Activated CD4-positive, alpha-beta memory T cell treated with anti-CD3 and anti-CD28 coated beads, Interleukin-2, amount 10 ng/mL, durations not matched to agents 7 days and 5 days (primary cell): ENCODE data around the gene PLEKHN1. TPM values are rescaled to one million over a fixed set of nuclear protein-coding genes. Genes with fewer than 3 reads are reported as not detected.
"Not testable (repeated sequence)": the region's sequence is repeated elsewhere in the genome, so short reads cannot be mapped to it uniquely, and the experiment has no call there.

Source experiments
- CTCF ChIA-PET: fragments of 350-600 bp; sonication (Branson Sonifier 250); formaldehyde crosslinking; loops from one replicate; lab custom pipeline; 2021; ENCODE audit warnings: antibody characterized with exemption, inconsistent platforms; lab: Charles Lee
- POLR2A ChIA-PET: fragments of 350-600 bp; sonication (Branson Sonifier 250); formaldehyde crosslinking; loops from one replicate; lab custom pipeline; 2021; ENCODE audit warnings: antibody characterized with exemption; lab: Charles Lee
- DNase-seq: peaks from one replicate; pipeline ENCODE4 v3.0.0-alpha.2; 2020
- H3K27ac Mint-ChIP-seq: one replicate; pipeline ENCODE4 v1.8.0; 2021; ENCODE audit warnings: mild to moderate bottlenecking, mixed read lengths
- H3K27me3 Mint-ChIP-seq: one replicate; pipeline ENCODE4 v1.8.0; 2021; ENCODE audit warnings: mixed read lengths
- H3K36me3 Mint-ChIP-seq: one replicate; pipeline ENCODE4 v1.8.0; 2021; ENCODE audit warnings: low read depth, mixed read lengths
- H3K4me1 Mint-ChIP-seq: one replicate; pipeline ENCODE4 v1.8.0; 2021; ENCODE audit warnings: mixed read lengths
- H3K4me3 Mint-ChIP-seq: one replicate; pipeline ENCODE4 v1.8.0; 2021; ENCODE audit warnings: mild to moderate bottlenecking, mixed read lengths
- H3K9me3 Mint-ChIP-seq: one replicate; pipeline ENCODE4 v1.8.0; 2021; ENCODE audit warnings: mixed read lengths
- total RNA-seq, 2 experiments: library from RNA; stranded (reverse); gene quantifications; one replicate each; pipeline ENCODE4 v1.2.3, GENCODE V29; 2021

Gene PLEKHN1
- total RNA-seq, 2 experiments from 2014 or later, result 7.6 to 8.2 TPM

DNA sequence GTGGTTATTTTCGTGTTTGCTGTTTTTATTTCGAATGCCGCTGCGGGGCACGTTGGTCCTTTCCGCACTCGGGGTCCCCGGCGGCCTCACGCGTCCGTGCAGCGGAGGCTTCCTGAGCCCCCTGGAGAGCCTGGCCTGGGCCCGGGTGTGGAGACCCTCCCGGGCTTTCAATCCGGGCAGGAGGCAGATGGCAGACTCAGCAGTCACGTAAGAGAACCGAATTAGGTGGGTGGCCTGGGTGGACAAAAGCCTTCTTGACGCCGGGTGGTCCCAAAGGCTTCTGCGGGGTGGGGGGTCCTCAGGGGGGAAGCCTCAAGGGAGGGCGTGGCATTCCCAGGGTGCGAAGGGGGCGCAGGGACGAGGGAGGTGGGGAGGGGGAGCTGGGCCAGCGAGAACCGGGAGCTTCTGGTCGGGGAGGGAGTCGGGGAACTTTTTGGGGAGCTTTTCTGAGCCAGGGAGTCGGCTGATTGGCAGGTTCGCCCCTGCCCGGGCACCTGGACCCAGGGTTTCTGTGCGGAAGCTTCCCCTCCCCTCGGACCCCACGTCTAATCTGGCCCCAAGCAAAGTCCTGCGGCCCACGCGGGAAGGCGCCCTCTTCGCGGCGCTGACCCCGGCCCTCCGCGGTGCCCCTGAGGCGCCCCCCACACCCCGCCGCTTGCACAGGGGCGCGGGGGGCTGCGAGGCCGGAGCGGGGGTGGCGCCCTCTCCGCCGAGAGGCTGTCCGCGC, 34.9 kb downstream of the PLEKHN1 start:
- Mint-ChIP-seq H3K9me3 (no peaks in the 10 kb centered on the region), H3K4me3 (peak overlapping the region; percentile 53), H3K36me3 (no peaks in the 10 kb centered on the region), H3K27ac (peak overlapping the region; percentile 16), H3K4me1 (peaks cover 18% of the 10 kb centered on the region), H3K27me3 (peaks cover 42% of the 10 kb centered on the region)
- no peak for DNase-seq
- CTCF ChIA-PET, result interaction anchor here (1.0 to 2.3 kb wide), 6 partner anchors 12 to 96 kb away, joined by 3 to 17 read pairs (median 6); partner anchors contain the start of gene ISG15
- POLR2A ChIA-PET, result interaction anchor here (1.2 to 2.5 kb wide), 2 partner anchors 12 to 18 kb away, joined by 5 to 18 read pairs; partner anchors contain the start of gene ISG15

DNA sequence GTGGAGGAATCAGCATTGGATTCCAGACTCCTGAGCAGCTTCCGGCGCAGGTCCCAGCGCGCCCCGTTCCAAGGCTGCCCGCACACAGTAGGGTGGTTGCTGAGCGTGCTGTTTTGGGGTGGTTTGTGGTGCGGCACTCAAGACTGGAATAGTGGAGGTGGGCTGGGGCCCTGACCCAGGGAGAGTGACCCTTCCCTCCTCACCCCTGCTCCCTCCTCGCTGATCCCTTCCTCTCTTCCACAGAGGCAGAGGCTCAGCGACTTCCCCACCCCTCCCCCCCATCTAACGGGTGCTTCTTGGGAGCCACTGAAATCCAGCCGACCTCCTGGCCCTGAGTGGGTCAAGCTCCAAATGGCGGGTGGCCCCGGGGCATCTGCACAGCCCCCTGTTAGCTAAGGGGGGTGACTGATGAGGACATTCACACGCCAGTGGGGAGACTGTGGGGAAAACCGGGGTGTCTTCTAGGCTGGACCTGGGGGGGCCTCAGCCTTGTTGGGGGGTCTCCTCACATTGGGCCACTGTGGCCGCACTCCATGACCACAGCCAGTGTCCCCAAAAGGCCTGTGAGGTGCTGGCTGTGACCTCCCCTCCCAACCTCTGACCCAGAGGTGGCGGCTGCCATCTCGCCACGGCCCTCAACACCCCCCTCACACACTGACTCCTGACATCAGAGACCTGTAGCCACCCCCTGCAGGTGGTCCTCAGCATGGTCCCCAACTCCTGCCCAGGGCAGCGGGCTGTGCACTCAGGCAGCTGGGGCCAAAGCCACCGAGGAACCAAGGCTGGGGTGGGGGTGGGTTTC, 37.5 kb downstream of the PLEKHN1 start:
- Mint-ChIP-seq H3K4me1 (peaks cover 19% of the 10 kb centered on the region), H3K27ac (no peak overlapping the region), H3K27me3 (peaks cover 41% of the 10 kb centered on the region), H3K4me3 (no peak overlapping the region), H3K9me3 (no peaks in the 10 kb centered on the region), H3K36me3 (no peaks in the 10 kb centered on the region)
- DNase-seq, result no peak
- CTCF ChIA-PET, result no interaction called here
- POLR2A ChIA-PET, result interaction anchor here (0.7 kb wide), 1 partner anchor 11 kb away, joined by 3 read pairs; no protein-coding TSS in a partner anchor

- no peak overlapping the region for H3K4me3 Mint-ChIP-seq
- no peak for DNase-seq
Measured at GRCh38 chr1:1004420-1004779, 38.1 kb downstream of the PLEKHN1 start.

GRCh38 chr1:1004780-1005697, 38.8 kb downstream of the PLEKHN1 start:
- Mint-ChIP-seq H3K36me3 (no peaks in the 10 kb centered on the region), H3K4me1 (peaks cover 24% of the 10 kb centered on the region), H3K27me3 (peaks cover 44% of the 10 kb centered on the region), H3K4me3 (no peak overlapping the region), H3K9me3 (no peaks in the 10 kb centered on the region), H3K27ac (no peak overlapping the region)
- peak; percentile 57 for DNase-seq
- ChIA-PET CTCF (no interaction called here), POLR2A (interaction anchor here (1.0 kb wide), 1 partner anchor 9 kb away, joined by 5 read pairs; no protein-coding TSS in a partner anchor)

More at GRCh38 chr1:1004420-1004779, 38.1 kb downstream of the PLEKHN1 start:
- H3K27me3 Mint-ChIP-seq, result peaks cover 46% of the 10 kb centered on the region
- ChIA-PET CTCF (no interaction called here), POLR2A (interaction anchor here (1.0 kb wide), 1 partner anchor 10 kb away, joined by 5 read pairs; no protein-coding TSS in a partner anchor)
- no peak overlapping the region for H3K27ac Mint-ChIP-seq
- peaks cover 24% of the 10 kb centered on the region for H3K4me1 Mint-ChIP-seq
- H3K36me3 Mint-ChIP-seq, result no peaks in the 10 kb centered on the region
- H3K9me3 Mint-ChIP-seq, result no peaks in the 10 kb centered on the region

DNA sequence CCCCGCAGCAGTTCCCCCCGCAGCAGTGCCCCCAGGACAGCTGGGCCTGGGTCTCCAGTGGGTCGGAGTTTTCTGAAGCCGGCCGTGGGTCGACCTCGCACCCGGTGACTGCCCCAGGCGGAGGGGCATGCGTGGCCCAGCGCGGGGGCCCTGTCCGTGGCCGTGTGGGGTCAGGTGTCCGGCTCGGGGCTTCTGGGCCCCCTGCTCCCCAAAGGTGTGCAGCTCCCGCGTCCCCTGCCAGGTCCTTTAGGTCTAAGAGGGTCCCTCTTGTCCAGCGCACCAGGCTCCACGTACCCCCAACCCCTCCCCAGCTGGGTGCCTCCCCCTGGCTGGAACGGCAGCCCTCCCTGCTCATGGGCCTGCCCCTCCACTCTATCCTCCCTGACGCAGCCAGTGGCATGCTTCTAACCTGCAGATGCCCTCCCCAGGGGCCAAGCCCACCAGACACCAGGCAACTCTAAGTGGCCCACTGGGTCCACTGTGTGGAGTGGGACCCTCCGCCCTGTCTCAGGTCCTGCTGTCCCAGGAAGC, 39.6 kb downstream of the PLEKHN1 start:
- H3K27me3 Mint-ChIP-seq, result peaks cover 43% of the 10 kb centered on the region
- H3K4me3 Mint-ChIP-seq, result no peak overlapping the region
- CTCF ChIA-PET, result no interaction called here
- no peak for DNase-seq
- no peaks in the 10 kb centered on the region for H3K36me3 Mint-ChIP-seq
- POLR2A ChIA-PET, result no interaction called here
- no peaks in the 10 kb centered on the region for H3K9me3 Mint-ChIP-seq
- H3K27ac Mint-ChIP-seq, result no peak overlapping the region
- peaks cover 19% of the 10 kb centered on the region for H3K4me1 Mint-ChIP-seq

DNA sequence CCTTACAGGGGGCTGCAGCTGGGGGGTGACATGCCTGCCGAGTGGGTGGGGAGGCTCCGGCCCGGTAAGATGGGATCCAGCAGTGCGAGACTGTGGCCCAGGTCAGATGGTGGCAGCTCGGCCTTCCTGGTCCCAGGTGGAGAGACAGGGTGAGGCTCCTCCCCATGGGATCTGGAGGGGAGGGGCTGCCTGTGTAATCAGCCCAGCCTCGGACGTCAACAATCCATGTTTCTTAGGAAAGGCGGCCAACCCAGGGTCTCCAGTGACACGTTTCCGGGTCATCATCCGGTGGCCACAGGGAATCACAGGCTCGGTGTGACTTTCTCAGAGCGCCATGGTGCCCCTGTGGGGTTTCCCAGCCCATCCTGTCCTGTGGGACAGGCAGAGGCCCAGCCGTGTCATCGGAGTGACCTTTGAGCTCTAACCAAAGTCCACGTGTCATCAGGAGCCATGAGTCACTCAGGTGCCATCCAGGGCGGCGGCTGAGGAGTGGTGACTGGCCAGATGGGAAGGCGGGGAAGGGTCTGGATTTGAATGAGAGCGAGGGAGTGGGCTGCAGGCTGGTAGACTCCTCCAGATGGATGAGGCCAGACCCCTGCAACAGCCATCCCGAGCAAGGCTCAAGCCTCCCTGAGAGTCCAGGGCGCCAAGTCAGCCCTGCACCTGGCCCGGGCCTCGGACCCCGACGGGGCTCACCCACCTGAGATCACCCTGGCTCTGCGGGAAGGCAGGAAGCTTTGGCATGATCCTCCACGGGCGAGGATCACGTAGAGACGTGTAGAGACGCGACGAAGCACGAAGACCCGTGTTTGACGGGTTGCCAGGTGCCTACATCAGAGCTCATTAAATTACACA, 40.2 kb downstream of the PLEKHN1 start:
- Mint-ChIP-seq H3K4me3 (no peak overlapping the region), H3K27ac (no peak overlapping the region), H3K4me1 (peaks cover 20% of the 10 kb centered on the region), H3K27me3 (peaks cover 40% of the 10 kb centered on the region), H3K36me3 (peaks cover 1% of the 10 kb centered on the region), H3K9me3 (no peaks in the 10 kb centered on the region)
- ChIA-PET POLR2A (no interaction called here), CTCF (interaction anchor here (1.1 kb wide), 1 partner anchor 22 kb away, joined by 3 read pairs; no protein-coding TSS in a partner anchor)
- DNase-seq, result no peak

GRCh38 chr1:1010131-1010530, 43.8 kb downstream of the PLEKHN1 start:
- H3K4me3 Mint-ChIP-seq, H3K27ac Mint-ChIP-seq, H3K9me3 Mint-ChIP-seq, POLR2A ChIA-PET, DNase-seq: not testable (repeated sequence)
- H3K36me3 Mint-ChIP-seq, result peaks cover 27% of the 10 kb centered on the region
- peaks cover 18% of the 10 kb centered on the region for H3K27me3 Mint-ChIP-seq
- CTCF ChIA-PET, result interaction anchor here (0.6 kb wide), 1 partner anchor 8 kb away, joined by 3 read pairs; no protein-coding TSS in a partner anchor
- H3K4me1 Mint-ChIP-seq, result peaks cover 32% of the 10 kb centered on the region

DNA sequence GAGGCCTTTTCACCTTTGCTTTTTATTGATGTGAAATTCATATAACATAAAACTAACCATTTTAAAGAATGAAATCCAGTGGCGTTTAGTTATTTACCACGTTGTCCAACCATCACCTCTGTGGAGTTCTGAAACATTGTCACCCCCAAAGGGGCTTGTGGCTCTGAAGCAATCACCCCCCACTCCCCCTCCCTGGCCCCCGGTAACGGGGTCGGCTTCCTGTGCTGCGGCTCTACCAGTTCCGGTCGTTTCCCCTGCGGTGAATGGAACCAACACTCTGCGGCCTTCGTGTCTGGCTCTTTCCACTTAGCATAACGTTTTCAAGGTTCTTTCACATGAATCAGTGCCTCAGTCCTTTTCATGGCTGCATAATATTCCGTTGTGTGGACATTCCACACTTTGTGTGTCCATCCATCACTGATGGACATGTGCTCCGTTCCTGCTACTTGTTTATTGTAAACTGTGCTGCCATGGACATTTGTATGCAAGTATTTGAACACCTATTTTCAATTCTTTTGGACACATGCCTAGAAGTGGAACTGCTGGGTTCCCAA, 45.2 kb downstream of the PLEKHN1 start:
- Mint-ChIP-seq H3K36me3 (peaks cover 32% of the 10 kb centered on the region), H3K27me3 (peaks cover 13% of the 10 kb centered on the region), H3K27ac (no peak overlapping the region), H3K9me3 (no peaks in the 10 kb centered on the region), H3K4me3 (no peak overlapping the region), H3K4me1 (peaks cover 32% of the 10 kb centered on the region)
- ChIA-PET POLR2A (no interaction called here), CTCF (no interaction called here)
- DNase-seq, result no peak

- H3K4me3 Mint-ChIP-seq, result peak overlapping the region; percentile 95
- not testable (repeated sequence) for H3K9me3 Mint-ChIP-seq, DNase-seq
- peaks cover 44% of the 10 kb centered on the region for H3K36me3 Mint-ChIP-seq
- H3K4me1 Mint-ChIP-seq, result peaks cover 40% of the 10 kb centered on the region
- ChIA-PET POLR2A (interaction anchor here (0.6 to 3.1 kb wide), 11 partner anchors 10 to 393 kb away, joined by 3 to 25 read pairs (median 4); partner anchors contain the start of genes HES4 and NOC2L), CTCF (interaction anchor here (1.1 to 4.0 kb wide), 4 partner anchors 11 to 143 kb away, joined by 3 to 17 read pairs (median 11); no protein-coding TSS in a partner anchor)
- peaks cover 11% of the 10 kb centered on the region for H3K27me3 Mint-ChIP-seq
- H3K27ac Mint-ChIP-seq, result peak overlapping the region; percentile 95
Measured at GRCh38 chr1:1012736-1013104, 46.4 kb downstream of the PLEKHN1 start.

DNA sequence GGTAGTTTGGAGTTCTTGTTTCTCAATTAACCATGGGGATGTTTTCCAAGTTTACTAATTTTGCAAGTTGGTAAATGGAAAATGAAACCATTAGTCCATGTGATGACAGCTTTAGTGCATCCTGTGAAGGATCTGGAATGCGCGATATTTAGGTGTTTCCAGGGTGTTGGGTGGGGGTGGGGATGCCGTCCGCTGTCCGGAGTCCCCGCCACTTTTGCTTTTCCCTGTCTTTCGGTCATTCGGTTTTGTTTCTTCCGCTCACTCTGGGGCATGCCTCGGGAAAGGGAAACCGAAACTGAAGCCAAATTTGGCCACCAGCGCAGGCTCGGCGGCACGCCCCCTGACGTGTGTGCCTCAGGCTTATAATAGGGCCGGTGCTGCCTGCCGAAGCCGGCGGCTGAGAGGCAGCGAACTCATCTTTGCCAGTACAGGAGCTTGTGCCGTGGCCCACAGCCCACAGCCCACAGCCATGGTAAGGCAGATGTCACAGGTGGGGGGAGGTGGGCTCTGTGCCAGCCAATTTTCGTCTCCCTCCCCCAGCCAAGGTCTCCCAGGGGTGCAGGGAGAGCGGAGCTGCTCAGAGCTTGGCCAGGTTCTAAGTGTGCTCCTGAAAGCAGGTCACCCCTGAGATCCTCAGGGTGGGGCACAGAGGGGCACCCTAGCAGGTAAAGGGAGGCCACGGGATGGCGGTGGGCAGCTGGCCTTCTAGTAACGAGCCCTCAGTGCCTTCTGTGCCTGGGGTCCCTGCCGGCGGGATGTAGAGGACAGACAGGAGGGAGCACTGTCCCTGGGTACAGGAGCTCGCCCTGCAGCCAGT, 47.0 kb downstream of the PLEKHN1 start, which contains the start of gene ISG15:
Gene ISG15 (plus strand): TSS at position 393 of the 817 bp plus-strand sequence. CDS start 77 bp downstream, at position 470.
- peak within 1 kb of the TSS; percentile 95 for H3K4me3 Mint-ChIP-seq
- peaks cover 46% of the 10 kb centered on the region for H3K36me3 Mint-ChIP-seq
- DNase-seq, result peak; percentile 94
- H3K27ac Mint-ChIP-seq, result peak within 1 kb of the TSS; percentile 95
- peaks cover 7% of the 10 kb centered on the region for H3K27me3 Mint-ChIP-seq
- ChIA-PET POLR2A (interaction anchor here (0.6 to 3.1 kb wide), 19 partner anchors 8 to 392 kb away, joined by 3 to 25 read pairs (median 4); partner anchors contain the start of genes AURKAIP1, HES4, NOC2L and PLEKHN1), CTCF (interaction anchor here (0.7 to 4.0 kb wide), 8 partner anchors 11 to 144 kb away, joined by 3 to 17 read pairs (median 4); no protein-coding TSS in a partner anchor)
- no peaks in the 10 kb centered on the region for H3K9me3 Mint-ChIP-seq
- peaks cover 40% of the 10 kb centered on the region for H3K4me1 Mint-ChIP-seq
